HG02852 (cell line): ENCODE measurements around the gene RPRD2.
"Not testable (repeated sequence)": the region's sequence is repeated elsewhere in the genome, so short reads cannot be mapped to it uniquely, and the experiment has no call there.

Source experiments
- ATAC-seq: cut with Tn5 transposase; IDR thresholded peaks from one replicate; pipeline ENCODE4 v1.9.1; 2021; ENCODE audit warnings: mild to moderate bottlenecking, moderate library complexity; ENCODE audit not compliant: unreplicated experiment

RPRD2 gene

GRCh38 chr1:150363426-150364230 lies at the start of gene RPRD2:
Gene RPRD2 (plus strand): TSS chr1:150364147. CDS start chr1:150364715, 568 bp downstream.
- ATAC-seq, result peak; percentile 85

- not testable (repeated sequence) for ATAC-seq
Observed at GRCh38 chr1:150314691-150315090, 49.3 kb upstream of the RPRD2 start.

GRCh38 chr1:150320667-150320978 lies 43.3 kb upstream of the RPRD2 start:
- ATAC-seq, result no peak

GRCh38 chr1:150321826-150322166 lies 42.2 kb upstream of the RPRD2 start:
- ATAC-seq, result no peak

- ATAC-seq, result no peak
Observed at GRCh38 chr1:150322310-150322709, 41.6 kb upstream of the RPRD2 start.

- no peak for ATAC-seq
Observed at GRCh38 chr1:150332651-150333290, 31.2 kb upstream of the RPRD2 start.

GRCh38 chr1:150346316-150346715 lies 17.6 kb upstream of the RPRD2 start:
- ATAC-seq, result no peak

GRCh38 chr1:150352866-150353265 lies 11.1 kb upstream of the RPRD2 start:
- ATAC-seq, result no peak

- no peak for ATAC-seq
Observed at GRCh38 chr1:150362721-150363425, 1.1 kb upstream of the RPRD2 start.

GRCh38 chr1:150364231-150365003 lies 470 bp downstream of the RPRD2 start:
- peak; percentile 15 for ATAC-seq

GRCh38 chr1:150365941-150366340 lies 2.0 kb downstream of the RPRD2 start:
- no peak for ATAC-seq

GRCh38 chr1:150366416-150367296 lies 2.7 kb downstream of the RPRD2 start:
- ATAC-seq, result no peak

- ATAC-seq, result no peak
Observed at GRCh38 chr1:150371110-150371509, 7.2 kb downstream of the RPRD2 start.

- ATAC-seq, result no peak
Observed at GRCh38 chr1:150372580-150372979, 8.6 kb downstream of the RPRD2 start.

GRCh38 chr1:150376110-150376509 lies 12.2 kb downstream of the RPRD2 start:
- ATAC-seq, result no peak

GRCh38 chr1:150383631-150384324 lies 19.8 kb downstream of the RPRD2 start:
- no peak for ATAC-seq

- no peak for ATAC-seq
Observed at GRCh38 chr1:150385537-150386445, 21.8 kb downstream of the RPRD2 start.

GRCh38 chr1:150386592-150386991 lies 22.6 kb downstream of the RPRD2 start:
- ATAC-seq, result no peak

- ATAC-seq, result no peak
Observed at GRCh38 chr1:150387200-150387599, 23.3 kb downstream of the RPRD2 start.
